Body of pancreas (tissue), 4 donors: Measurements from ENCODE around the gene PPP6R2. TPM values are rescaled to one million over a fixed set of nuclear protein-coding genes. Genes with fewer than 3 reads are reported as not detected.

Experiments used
- ATAC-seq: fragments of 150-250 bp; one replicate; pipeline ENCODE4 v1.9.1; 2016
- DNase-seq, 4 donors: peaks; one replicate each; pipeline ENCODE4 v3.0.0-alpha.2; 2019
- H3K27ac ChIP-seq, 4 donors: fragments of 200-600 bp; sonication (generic); 1 replicate in 3 of 4; 2 replicates in 1 of 4; pipeline versions ENCODE4 v1.5.1 to v1.6.1; 2016 to 2019; ENCODE audit warnings: mild to moderate bottlenecking in 1 of 4, mixed read lengths in 1 of 4, moderate library complexity in 1 of 4
- H3K27me3 ChIP-seq, 2 donors: fragments of 200-600 bp; sonication (generic); one replicate each; pipeline ENCODE4 v1.6.0; 2016; ENCODE audit warnings: mild to moderate bottlenecking in 1 of 2
- H3K36me3 ChIP-seq, 2 donors: fragments of 200-600 bp; sonication (generic); replicated peaks in 1 of 2; 2 replicates each; pipeline ENCODE4 v1.5.1; 2016; ENCODE audit warnings: low read depth in 2 of 2; ENCODE audit not compliant: insufficient read depth in 1 of 2
- H3K4me1 ChIP-seq: fragments of 200-600 bp; sonication (generic); one replicate; pipeline ENCODE4 v1.6.0; 2016
- H3K4me3 ChIP-seq, 2 donors: fragments of 200-600 bp; sonication (generic); 1 replicate in 1 of 2; 2 replicates in 1 of 2; pipeline ENCODE4 v1.5.1; 2016 to 2019
- H3K9me3 ChIP-seq, 3 donors: fragments of 200-600 bp; sonication (generic); 1 replicate in 2 of 3; 2 replicates in 1 of 3; pipeline ENCODE4 v1.5.1; 2016
- POLR2A ChIP-seq, 3 donors: fragments of 450-650 bp; IDR thresholded peaks; one replicate each; pipeline ENCODE4 v1.6.1; 2016; ENCODE audit warnings: antibody characterized with exemption in 3 of 3, mild to moderate bottlenecking in 2 of 3
- WGBS, 2 donors: methylation state at CpG; one replicate each; pipeline ENCODE4 v1.1.5; 2017; 5-methylcytosine and 5-hydroxymethylcytosine counted together
- intact Hi-C: fragments of 100-400 bp; cut with DNase I; formaldehyde crosslinking; loops from one replicate; pipeline ENCODE4 v1.15.1; 2023
- total RNA-seq, 2 donors: library from RNA; depleted of rRNA; stranded (reverse); fragments of >200 nt; gene quantifications; one replicate each; pipeline ENCODE4 v1.1.0, GENCODE V29; 2016
- TF ChIP-seq, protein P1 (sequence below), 7 experiments: fragments of 450-650 bp in 4 of 7; fragments of 200-600 bp in 3 of 7; sonication (generic) in 3 of 7; IDR thresholded peaks; one replicate each; pipeline ENCODE4 v1.5.1; 2016 to 2019; ENCODE audit warnings: antibody characterized with exemption in 7 of 7

Gene PPP6R2
- total RNA-seq, 2 donors from 2014 or later: 48.8 to 53.4 TPM

DNA sequence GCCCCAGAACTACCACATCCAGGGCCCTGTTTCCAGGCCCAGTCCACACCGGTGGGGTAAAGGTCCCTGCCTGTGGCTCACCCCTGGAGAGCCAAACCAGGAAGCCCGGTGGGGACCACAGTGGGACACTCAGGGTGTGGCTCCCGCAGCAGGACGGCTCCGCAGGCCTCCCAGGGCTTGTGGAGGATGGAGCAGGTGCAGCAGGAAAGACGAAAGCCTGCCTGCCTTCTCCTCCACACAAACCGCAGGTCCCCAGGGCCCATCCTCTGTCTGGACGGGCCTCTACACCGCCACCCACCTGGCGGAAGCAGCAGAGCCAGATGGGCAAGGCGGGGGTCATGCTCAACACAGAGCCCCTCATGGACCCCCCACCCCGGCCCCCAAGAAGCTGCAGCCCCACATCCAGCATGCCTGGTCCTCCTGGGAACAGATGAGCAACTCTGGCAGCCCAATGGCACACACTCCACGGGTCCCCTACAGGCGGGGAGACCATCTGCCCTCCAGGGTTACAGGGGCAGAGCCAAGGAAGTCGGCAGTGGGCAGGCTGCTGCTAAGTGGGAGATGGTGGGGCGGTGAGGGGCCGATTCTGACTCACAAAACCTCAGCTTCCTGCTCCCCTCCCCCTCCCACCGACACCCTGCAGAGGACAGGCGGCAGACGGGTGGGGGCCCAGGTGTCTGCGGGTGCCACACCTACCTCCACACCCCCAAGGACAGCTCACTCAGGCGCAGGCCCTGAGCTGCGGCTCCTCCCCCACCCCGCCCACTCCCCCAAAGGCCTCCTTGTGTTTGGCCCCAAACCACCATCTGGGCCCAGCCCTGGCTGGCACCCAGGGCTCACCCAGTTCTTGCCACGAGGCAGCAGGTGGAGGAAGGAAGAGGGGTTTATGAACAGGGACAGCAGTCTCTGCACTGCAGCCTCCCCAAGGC is 126.5 kb downstream of the PPP6R2 start:
- H3K4me3 ChIP-seq: no peak overlapping the region
- 36 to 100% methylated on average over 3 to 25 of the region's 25 CpGs for WGBS, 2 donors
- no peak for TF ChIP-seq POLR2A (IDR thresholded peaks at IDR 0.05)
- TF ChIP-seq, protein P1, sequence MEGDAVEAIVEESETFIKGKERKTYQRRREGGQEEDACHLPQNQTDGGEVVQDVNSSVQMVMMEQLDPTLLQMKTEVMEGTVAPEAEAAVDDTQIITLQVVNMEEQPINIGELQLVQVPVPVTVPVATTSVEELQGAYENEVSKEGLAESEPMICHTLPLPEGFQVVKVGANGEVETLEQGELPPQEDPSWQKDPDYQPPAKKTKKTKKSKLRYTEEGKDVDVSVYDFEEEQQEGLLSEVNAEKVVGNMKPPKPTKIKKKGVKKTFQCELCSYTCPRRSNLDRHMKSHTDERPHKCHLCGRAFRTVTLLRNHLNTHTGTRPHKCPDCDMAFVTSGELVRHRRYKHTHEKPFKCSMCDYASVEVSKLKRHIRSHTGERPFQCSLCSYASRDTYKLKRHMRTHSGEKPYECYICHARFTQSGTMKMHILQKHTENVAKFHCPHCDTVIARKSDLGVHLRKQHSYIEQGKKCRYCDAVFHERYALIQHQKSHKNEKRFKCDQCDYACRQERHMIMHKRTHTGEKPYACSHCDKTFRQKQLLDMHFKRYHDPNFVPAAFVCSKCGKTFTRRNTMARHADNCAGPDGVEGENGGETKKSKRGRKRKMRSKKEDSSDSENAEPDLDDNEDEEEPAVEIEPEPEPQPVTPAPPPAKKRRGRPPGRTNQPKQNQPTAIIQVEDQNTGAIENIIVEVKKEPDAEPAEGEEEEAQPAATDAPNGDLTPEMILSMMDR (IDR thresholded peaks at IDR 0.05): no peak
- H3K27ac ChIP-seq: peak overlapping the region in 3 of 4 donors; percentile 9 to 46 (median 16)
- no peaks in the 10 kb centered on the region for H3K9me3 ChIP-seq
- H3K36me3 ChIP-seq: peaks cover 18 to 25% of the 10 kb centered on the region in 2 donors
- DNase-seq (peak; percentile 47 to 80 (median 77)), ATAC-seq (peak; percentile 6)
- intact Hi-C loops: loop anchor here (5.0 kb wide), 1 partner anchor 33 kb away; no protein-coding TSS in a partner anchor
- H3K4me1 ChIP-seq: peaks cover 50% of the 10 kb centered on the region
- no peaks in the 10 kb centered on the region for H3K27me3 ChIP-seq

DNA sequence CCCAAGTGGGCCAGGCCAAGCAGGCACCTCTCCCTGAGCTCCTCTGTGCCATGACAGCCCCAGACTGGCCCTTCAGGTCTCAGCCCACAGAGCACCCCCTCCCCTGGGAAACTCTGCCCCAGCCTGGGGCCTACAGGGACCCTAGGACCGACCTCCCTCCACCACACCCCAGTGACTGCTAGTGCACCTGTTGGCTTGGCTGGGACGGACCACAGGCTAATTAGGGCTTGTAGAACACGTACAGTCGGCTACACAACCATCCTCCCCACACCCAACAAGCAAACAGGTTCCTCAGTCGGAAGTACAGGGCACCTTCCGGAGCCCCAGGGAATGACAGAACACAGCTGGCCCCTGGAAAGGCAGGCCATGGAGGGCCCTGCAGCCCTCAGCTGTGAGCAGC is 127.4 kb downstream of the PPP6R2 start:
- WGBS, 2 donors: 51% methylated on average over 6 of the region's 6 CpGs; no CpG with 5 or more reads in 1 of the 2 donors
- ATAC-seq: no peak
- no peaks in the 10 kb centered on the region for H3K9me3 ChIP-seq
- intact Hi-C loops: no loop called here
- peaks cover 16 to 19% of the 10 kb centered on the region in 2 donors for H3K36me3 ChIP-seq
- no peaks in the 10 kb centered on the region for H3K27me3 ChIP-seq
- H3K4me3 ChIP-seq: no peak overlapping the region
- peaks cover 54% of the 10 kb centered on the region for H3K4me1 ChIP-seq
- peak overlapping the region in 2 of 4 donors; percentile 9 to 46 for H3K27ac ChIP-seq
- TF ChIP-seq, protein P1 (IDR thresholded peaks at IDR 0.05): no peak
- no peak for TF ChIP-seq POLR2A (IDR thresholded peaks at IDR 0.05)
- DNase-seq: no peak

DNA sequence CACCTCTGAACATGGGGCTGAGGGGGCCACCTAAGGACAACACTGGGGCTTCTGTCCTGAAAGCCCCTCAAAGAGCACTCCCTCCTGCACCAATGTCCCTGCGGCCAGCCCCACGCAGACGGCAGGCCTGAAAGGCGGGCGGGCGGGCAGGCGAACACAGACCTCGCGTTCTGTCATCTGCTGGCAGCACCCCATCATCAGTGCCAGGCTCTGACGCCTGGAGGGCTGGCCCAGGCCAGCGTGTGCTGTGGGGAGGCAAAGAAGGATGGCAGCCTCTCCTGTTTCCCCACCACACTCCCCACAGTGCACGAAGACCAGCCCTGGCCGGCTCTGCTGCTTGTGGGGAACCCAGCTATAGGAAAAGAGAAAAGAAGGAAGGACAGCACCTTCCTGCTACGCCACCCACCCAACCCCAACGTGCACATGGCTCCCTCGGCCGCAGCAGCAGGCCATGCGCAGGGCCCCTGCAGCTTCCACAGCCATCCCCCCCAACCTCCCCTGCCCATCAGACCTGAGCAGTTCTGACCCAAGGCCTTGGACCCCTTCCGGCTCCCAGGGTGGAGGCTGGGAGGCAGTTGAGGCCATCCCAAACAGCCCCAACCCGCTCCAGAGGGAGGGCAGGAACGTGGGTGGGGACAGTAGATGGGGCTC is 128.2 kb downstream of the PPP6R2 start:
- TF ChIP-seq POLR2A (IDR thresholded peaks at IDR 0.05): no peak
- TF ChIP-seq, protein P1 (IDR thresholded peaks at IDR 0.05): no peak
- H3K9me3 ChIP-seq: no peaks in the 10 kb centered on the region
- H3K27me3 ChIP-seq: no peaks in the 10 kb centered on the region
- ATAC-seq: no peak
- peaks cover 56% of the 10 kb centered on the region for H3K4me1 ChIP-seq
- WGBS, 2 donors: 78 to 79% methylated on average over 5 to 21 of the region's 21 CpGs
- DNase-seq: no peak
- no peak overlapping the region for H3K27ac ChIP-seq
- H3K36me3 ChIP-seq: peaks cover 8 to 11% of the 10 kb centered on the region in 2 donors
- no peak overlapping the region for H3K4me3 ChIP-seq
- intact Hi-C loops: no loop called here

DNA sequence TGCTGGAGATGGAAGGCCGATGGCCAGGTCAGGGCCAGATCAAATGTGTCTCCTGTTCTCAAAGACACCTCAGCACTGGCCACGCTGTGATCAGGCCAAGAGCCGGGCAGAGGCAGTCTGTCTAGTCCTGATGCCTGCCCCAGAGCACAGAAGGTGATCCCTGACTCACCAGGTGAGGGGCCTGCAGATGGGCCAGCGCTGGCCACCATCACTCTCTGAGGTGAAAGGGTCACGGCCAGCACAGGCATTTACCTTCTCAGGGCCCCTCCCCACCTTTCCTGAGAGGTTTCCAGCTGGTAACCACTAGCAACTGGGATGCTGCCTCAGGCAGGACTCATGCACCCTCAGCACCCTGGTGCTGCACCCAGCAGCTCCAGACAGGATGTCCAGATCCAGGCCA is 128.8 kb downstream of the PPP6R2 start:
- 50 to 76% methylated on average over 1 to 5 of the region's 5 CpGs for WGBS, 2 donors
- H3K36me3 ChIP-seq: peaks cover 1 to 5% of the 10 kb centered on the region in 2 donors
- TF ChIP-seq POLR2A (IDR thresholded peaks at IDR 0.05): no peak
- TF ChIP-seq, protein P1 (IDR thresholded peaks at IDR 0.05): no peak
- H3K4me3 ChIP-seq: no peak overlapping the region
- peaks cover 56% of the 10 kb centered on the region for H3K4me1 ChIP-seq
- intact Hi-C loops: no loop called here
- no peaks in the 10 kb centered on the region for H3K27me3 ChIP-seq
- DNase-seq (no peak), ATAC-seq (no peak)
- H3K9me3 ChIP-seq: no peaks in the 10 kb centered on the region
- no peak overlapping the region for H3K27ac ChIP-seq
